Stimulated activated CD8-positive, alpha-beta memory T cell treated with anti-CD3 and anti-CD28 coated beads, Interleukin-15, amount 100 ng/mL, for 4 hours (primary cell): Measurements from ENCODE around the gene IZUMO1R.
"Not testable (repeated sequence)": the region's sequence is repeated elsewhere in the genome, so short reads cannot be mapped to it uniquely, and the experiment has no call there.

Source experiments
- DNase-seq, 2 donors: peaks; one replicate each; pipeline ENCODE4 v3.0.0-alpha.2; 2020; ENCODE audit warnings: low read depth in 2 of 2

IZUMO1R gene

GRCh38 chr11:94326947-94327346 is 22.6 kb downstream of the IZUMO1R start:
- DNase-seq = no peak

- no peak for DNase-seq
Measured at GRCh38 chr11:94328587-94329080, 24.3 kb downstream of the IZUMO1R start.

DNA sequence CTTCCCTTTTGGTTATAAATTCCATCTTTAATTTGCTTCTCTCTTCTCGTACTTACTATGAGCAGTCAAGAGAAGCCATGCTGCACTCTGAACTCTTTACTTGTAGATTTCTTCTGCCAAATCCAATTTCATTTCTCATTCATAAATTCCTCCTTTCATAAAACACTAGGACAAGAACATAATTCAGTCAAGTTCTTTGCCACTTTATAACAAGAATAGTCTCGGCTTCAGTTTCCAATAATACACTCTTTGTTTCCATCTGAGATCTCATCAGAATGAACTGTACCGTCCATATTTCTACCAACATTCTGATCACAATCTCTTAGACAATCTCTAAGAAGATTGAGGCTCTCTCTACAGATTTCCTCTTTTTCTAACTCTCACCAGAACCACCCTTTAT is 25.1 kb downstream of the IZUMO1R start:
- no peak for DNase-seq

DNA sequence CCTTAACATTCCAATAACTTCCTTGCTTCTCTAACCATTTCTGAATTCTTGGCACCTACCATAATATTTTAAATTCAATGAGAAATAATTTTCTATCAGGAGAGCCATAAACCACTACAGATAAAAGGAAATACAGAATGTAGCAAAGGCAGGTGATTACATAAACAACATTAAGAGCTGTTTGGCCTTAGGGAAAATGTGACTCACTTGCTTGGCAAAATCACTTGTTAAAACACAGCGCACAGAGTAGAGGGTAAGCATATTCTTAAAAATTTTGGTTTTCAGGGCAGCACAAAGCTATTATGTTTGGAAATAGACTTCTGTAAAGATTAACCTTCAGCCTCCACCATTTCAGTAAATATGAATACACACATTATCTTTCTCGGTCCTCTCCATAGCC is 26.4 kb downstream of the IZUMO1R start:
- DNase-seq = no peak

- no peak for DNase-seq
Measured at GRCh38 chr11:94332814-94333213, 28.4 kb downstream of the IZUMO1R start.

DNA sequence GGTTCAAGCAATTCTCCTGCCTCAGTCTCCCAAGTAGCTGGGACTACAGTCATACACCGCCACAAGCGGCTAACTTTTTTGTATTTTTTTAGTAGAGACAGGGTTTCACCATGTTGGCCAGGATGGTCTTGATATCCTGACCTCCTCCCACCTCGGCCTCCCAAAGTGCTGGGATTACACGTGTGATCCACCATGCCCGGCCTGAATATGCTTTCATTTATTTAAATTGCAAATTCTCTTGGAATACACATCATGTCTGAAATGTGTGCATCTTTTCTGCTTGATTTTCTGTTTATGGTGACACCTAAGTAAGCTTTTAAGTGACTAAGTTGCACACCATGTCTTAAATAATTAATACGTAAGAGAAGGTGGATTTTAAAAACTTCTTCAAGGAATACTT is 31.7 kb downstream of the IZUMO1R start:
- no peak for DNase-seq

DNA sequence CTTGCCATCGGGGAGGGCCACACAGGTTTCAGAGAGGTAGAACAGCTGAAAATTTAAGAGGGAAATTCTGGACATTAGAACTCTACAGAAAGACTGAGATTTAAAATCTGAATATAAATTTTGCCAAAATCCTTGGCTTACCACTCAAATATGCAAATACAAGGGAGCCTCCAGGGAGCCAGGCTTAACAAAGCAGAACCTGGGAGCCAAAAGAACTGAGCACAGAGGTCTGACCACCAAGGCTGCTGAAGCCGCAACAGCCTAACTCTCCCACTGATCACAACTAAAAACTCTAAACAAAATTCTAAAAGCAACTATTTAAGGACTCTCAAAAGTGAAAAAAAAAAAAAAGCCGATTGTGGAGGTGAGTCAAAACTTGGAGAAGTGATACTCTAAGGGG is 34.3 kb downstream of the IZUMO1R start:
- no peak for DNase-seq

DNA sequence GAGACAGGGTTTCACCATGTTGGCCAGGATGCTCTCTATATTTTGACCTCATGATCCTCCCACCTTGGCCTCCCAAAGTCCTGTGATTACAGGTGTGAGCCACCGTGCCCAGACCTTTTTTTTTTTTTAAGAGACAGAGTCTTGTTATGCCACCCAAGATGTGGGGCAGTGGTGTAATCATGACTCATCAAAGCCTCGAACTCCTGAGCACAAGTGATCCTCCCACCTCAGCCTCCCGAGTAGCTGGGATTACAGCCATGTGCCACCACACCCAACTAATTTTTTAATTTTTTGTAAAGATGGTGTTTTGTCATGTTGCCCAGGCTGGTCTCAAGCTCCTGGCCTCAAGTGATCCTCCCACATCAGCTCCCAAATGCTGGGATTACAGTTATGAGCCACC is 37.9 kb downstream of the IZUMO1R start:
- no peak for DNase-seq

DNA sequence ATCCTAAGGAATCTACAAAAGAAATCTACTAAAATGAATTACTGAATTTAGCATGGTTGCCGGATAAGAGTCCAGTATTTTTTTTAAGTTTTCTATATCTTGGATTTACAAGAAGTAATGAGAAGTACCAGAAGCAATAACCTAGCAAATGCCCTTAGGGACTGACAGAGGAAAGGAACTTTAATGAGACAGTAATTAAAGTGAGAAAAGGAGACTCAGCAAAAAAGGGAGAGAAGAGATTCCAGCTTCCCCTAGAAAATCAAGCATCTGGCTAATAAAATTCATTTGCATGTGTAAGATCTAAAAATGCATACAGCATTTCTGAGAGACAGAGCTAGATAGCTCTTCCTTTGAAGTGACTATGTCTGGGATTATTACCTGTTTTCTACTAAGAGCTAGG is 39.1 kb downstream of the IZUMO1R start:
- DNase-seq = no peak

- DNase-seq = not testable (repeated sequence)
Measured at GRCh38 chr11:94346311-94346710, 41.9 kb downstream of the IZUMO1R start.

DNA sequence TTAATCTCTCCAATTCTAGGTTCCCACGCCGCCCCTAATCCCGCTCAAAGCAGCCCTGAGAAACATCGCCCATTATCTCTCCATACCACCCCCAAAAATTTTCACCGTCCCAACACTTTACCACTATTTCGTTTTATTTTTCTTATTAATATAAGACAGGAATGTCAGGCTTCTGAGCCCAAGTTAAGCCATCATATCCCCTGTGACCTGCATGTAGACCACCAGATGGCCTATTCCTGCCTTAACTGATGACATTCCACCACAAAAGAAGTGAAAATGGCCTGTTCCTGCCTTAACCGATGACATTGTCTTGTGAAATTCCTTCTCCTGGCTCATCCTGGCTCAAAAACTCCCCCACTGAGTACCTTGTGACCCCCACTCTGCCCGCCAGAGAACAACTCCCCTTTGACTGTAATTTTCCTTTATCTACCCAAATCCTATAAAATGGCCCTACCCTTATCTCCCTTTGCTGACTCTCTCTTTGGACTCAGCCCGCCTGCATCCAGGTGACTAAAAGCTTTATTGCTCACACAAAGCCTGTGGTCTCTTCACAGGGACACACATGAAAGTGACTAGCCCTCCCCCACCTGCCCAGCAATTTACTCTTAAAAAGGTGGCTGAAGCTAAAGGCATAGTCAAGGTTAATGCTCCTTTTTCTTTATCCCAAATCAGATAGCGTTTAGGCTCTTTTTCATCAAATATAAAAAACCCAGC is 46.6 kb downstream of the IZUMO1R start:
- not testable (repeated sequence) for DNase-seq
